Muscle layer of duodenum (tissue), 2 donors: Measurements from ENCODE around the gene MCF2L.

Experiments
- H3K27ac ChIP-seq: one replicate; pipeline ENCODE4 v1.7.0; 2013; ENCODE audit warnings: mild to moderate bottlenecking, low read length
- H3K27me3 ChIP-seq: one replicate; pipeline ENCODE4 v1.7.0; 2013; ENCODE audit warnings: low read depth, mild to moderate bottlenecking, control low read depth, low read length
- H3K36me3 ChIP-seq, 2 donors: one replicate each; pipeline ENCODE4 v1.7.0; 2013; ENCODE audit warnings: low read length in 2 of 2, control low read depth in 1 of 2, mild to moderate bottlenecking in 1 of 2; ENCODE audit not compliant: insufficient read depth in 2 of 2, control insufficient read depth in 1 of 2
- H3K4me1 ChIP-seq, 2 donors: one replicate each; pipeline ENCODE4 v1.7.0; 2013; ENCODE audit warnings: low read length in 2 of 2, mild to moderate bottlenecking in 2 of 2, control low read depth in 1 of 2, moderate library complexity in 1 of 2; ENCODE audit not compliant: insufficient read depth in 2 of 2, control insufficient read depth in 1 of 2
- H3K4me3 ChIP-seq, 2 donors: one replicate each; pipeline ENCODE4 v1.7.0; 2013; ENCODE audit warnings: low read length in 2 of 2, low read depth in 1 of 2, mild to moderate bottlenecking in 1 of 2
- H3K9me3 ChIP-seq, 2 donors: one replicate each; pipeline ENCODE4 v1.7.0; 2013; ENCODE audit warnings: low read length in 2 of 2, control low read depth in 1 of 2, mild to moderate bottlenecking in 1 of 2; ENCODE audit not compliant: control insufficient read depth in 1 of 2
- donor health status: healthy.

MCF2L gene

GRCh38 chr13:112967686-112968379, 1.2 kb upstream of the MCF2L start:
- H3K4me3 ChIP-seq, result peak overlapping the region in 1 of 2 donors; percentile 52
- H3K9me3 ChIP-seq, result no peaks in the 10 kb centered on the region
- H3K27me3 ChIP-seq, result peaks cover 16% of the 10 kb centered on the region
- no peaks in the 10 kb centered on the region for H3K36me3 ChIP-seq
- peaks cover 0 to 16% of the 10 kb centered on the region in 2 donors for H3K4me1 ChIP-seq
- H3K27ac ChIP-seq, result no peak overlapping the region

- no peaks in the 10 kb centered on the region for H3K9me3 ChIP-seq
- no peaks in the 10 kb centered on the region for H3K36me3 ChIP-seq
- H3K4me3 ChIP-seq, result peak overlapping the region; percentile 16 to 52
- peaks cover 0 to 16% of the 10 kb centered on the region in 2 donors for H3K4me1 ChIP-seq
- H3K27ac ChIP-seq, result no peak overlapping the region
- peaks cover 16% of the 10 kb centered on the region for H3K27me3 ChIP-seq
Observed at GRCh38 chr13:112968380-112968909, 569 bp upstream of the MCF2L start.

- no peak overlapping the region for H3K27ac ChIP-seq
Observed at GRCh38 chr13:112969692-112970338, 801 bp downstream of the MCF2L start.

GRCh38 chr13:112970552-112971287, 1.7 kb downstream of the MCF2L start:
- H3K27me3 ChIP-seq, result peaks cover 16% of the 10 kb centered on the region
- no peak overlapping the region for H3K27ac ChIP-seq
- peaks cover 0 to 16% of the 10 kb centered on the region in 2 donors for H3K4me1 ChIP-seq
- H3K36me3 ChIP-seq, result no peaks in the 10 kb centered on the region
- H3K4me3 ChIP-seq, result no peak overlapping the region
- H3K9me3 ChIP-seq, result no peaks in the 10 kb centered on the region

More at GRCh38 chr13:112969692-112970338, 801 bp downstream of the MCF2L start:
- H3K4me1 ChIP-seq, result peaks cover 0 to 16% of the 10 kb centered on the region in 2 donors
- H3K4me3 ChIP-seq, result peak overlapping the region; percentile 52 to 55
- H3K27me3 ChIP-seq, result peaks cover 16% of the 10 kb centered on the region
- H3K9me3 ChIP-seq, result no peaks in the 10 kb centered on the region
- no peaks in the 10 kb centered on the region for H3K36me3 ChIP-seq

- H3K4me3 ChIP-seq, result no peak overlapping the region
- H3K4me1 ChIP-seq, result peaks cover 0 to 16% of the 10 kb centered on the region in 2 donors
- H3K27me3 ChIP-seq, result peaks cover 16% of the 10 kb centered on the region
- no peaks in the 10 kb centered on the region for H3K36me3 ChIP-seq
- no peak overlapping the region for H3K27ac ChIP-seq
- H3K9me3 ChIP-seq, result no peaks in the 10 kb centered on the region
Observed at GRCh38 chr13:112971288-112971643, 2.3 kb downstream of the MCF2L start.

- peaks cover 0 to 16% of the 10 kb centered on the region in 2 donors for H3K4me1 ChIP-seq
- H3K27ac ChIP-seq, result no peak overlapping the region
- H3K36me3 ChIP-seq, result no peaks in the 10 kb centered on the region
- peaks cover 16% of the 10 kb centered on the region for H3K27me3 ChIP-seq
- no peaks in the 10 kb centered on the region for H3K9me3 ChIP-seq
- H3K4me3 ChIP-seq, result no peak overlapping the region
Observed at GRCh38 chr13:112972258-112972657, 3.2 kb downstream of the MCF2L start.

GRCh38 chr13:112972867-112973576, 4.0 kb downstream of the MCF2L start:
- H3K27me3 ChIP-seq, result peaks cover 16% of the 10 kb centered on the region

GRCh38 chr13:112973577-112973951, 4.5 kb downstream of the MCF2L start:
- Histone ChIP-seq H3K9me3 (no peaks in the 10 kb centered on the region), H3K4me1 (peaks cover 0 to 10% of the 10 kb centered on the region in 2 donors), H3K27ac (no peak overlapping the region), H3K27me3 (peaks cover 16% of the 10 kb centered on the region), H3K36me3 (no peaks in the 10 kb centered on the region), H3K4me3 (no peak overlapping the region)

More at GRCh38 chr13:112972867-112973576, 4.0 kb downstream of the MCF2L start:
- Histone ChIP-seq H3K27ac (no peak overlapping the region), H3K4me1 (peaks cover 0 to 15% of the 10 kb centered on the region in 2 donors), H3K4me3 (no peak overlapping the region), H3K9me3 (no peaks in the 10 kb centered on the region), H3K36me3 (no peaks in the 10 kb centered on the region)

- H3K36me3 ChIP-seq, result no peaks in the 10 kb centered on the region
- H3K9me3 ChIP-seq, result no peaks in the 10 kb centered on the region
- H3K4me1 ChIP-seq, result peaks cover 0 to 4% of the 10 kb centered on the region in 2 donors
- H3K27me3 ChIP-seq, result peaks cover 16% of the 10 kb centered on the region
- H3K4me3 ChIP-seq, result no peak overlapping the region
- H3K27ac ChIP-seq, result no peak overlapping the region
Observed at GRCh38 chr13:112974125-112974524, 5.1 kb downstream of the MCF2L start.

GRCh38 chr13:112974671-112975070, 5.7 kb downstream of the MCF2L start:
- peaks cover 11% of the 10 kb centered on the region for H3K27me3 ChIP-seq
- H3K4me3 ChIP-seq, result no peak overlapping the region
- no peak overlapping the region for H3K27ac ChIP-seq
- H3K36me3 ChIP-seq, result no peaks in the 10 kb centered on the region
- H3K4me1 ChIP-seq, result no peaks in the 10 kb centered on the region
- H3K9me3 ChIP-seq, result no peaks in the 10 kb centered on the region
